ENCODE data around the gene DHRS12.

DNA sequence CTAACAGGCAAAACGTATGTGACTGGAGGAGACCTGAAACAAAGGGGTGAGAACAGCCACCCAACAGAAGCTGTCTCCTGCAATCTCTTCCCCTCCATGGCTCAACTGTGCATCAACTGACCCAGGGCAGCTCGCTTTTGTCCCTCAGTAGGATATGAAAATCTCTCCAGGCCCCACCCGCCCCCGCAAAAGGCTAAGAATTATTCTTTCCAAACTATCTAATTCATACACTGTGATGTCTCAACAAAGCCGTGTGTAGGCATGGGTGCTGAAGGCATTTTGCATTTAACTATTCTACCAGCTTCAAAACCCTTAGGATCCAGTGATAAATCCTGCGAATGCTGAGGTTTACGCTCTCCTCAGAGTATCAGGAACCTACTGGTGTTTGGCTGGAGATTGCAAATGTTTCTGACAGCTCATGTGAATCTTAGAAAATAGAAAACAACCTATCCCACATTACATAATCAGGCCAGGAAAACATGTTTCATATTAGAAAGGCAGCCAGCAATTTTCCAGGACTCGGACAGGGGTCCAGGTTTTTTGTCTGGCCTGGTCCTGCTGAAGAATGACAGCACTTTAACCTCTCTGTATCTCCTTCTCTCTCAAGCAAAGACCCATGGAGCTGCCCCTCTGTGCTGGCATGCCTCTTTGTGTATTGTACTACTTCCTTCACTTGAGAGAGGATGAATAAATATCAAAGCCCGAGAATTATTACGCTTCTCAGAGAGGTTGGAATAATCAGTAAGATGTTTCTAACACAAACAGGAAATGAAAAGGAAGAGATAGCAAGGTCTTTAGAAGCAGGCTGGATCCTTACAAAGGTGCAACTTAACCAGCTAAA, 17.3 kb downstream of the DHRS12 start:
- TF ChIP-seq, protein P1, sequence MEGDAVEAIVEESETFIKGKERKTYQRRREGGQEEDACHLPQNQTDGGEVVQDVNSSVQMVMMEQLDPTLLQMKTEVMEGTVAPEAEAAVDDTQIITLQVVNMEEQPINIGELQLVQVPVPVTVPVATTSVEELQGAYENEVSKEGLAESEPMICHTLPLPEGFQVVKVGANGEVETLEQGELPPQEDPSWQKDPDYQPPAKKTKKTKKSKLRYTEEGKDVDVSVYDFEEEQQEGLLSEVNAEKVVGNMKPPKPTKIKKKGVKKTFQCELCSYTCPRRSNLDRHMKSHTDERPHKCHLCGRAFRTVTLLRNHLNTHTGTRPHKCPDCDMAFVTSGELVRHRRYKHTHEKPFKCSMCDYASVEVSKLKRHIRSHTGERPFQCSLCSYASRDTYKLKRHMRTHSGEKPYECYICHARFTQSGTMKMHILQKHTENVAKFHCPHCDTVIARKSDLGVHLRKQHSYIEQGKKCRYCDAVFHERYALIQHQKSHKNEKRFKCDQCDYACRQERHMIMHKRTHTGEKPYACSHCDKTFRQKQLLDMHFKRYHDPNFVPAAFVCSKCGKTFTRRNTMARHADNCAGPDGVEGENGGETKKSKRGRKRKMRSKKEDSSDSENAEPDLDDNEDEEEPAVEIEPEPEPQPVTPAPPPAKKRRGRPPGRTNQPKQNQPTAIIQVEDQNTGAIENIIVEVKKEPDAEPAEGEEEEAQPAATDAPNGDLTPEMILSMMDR (IDR thresholded peaks at IDR 0.05; ENCODE audit: borderline replicate concordance, extremely low read depth, low read length, poor library complexity, severe bottlenecking): no peak
- no peak for TF ChIP-seq EZH2 (IDR thresholded peaks at IDR 0.05; ENCODE audit: borderline replicate concordance, low read depth, low read length, severe bottlenecking)

Data from DND-41 (cell line).